Endothelial cell of umbilical vein (primary cell): ENCODE data around the gene ZNF681. TPM values are rescaled to one million over a fixed set of nuclear protein-coding genes. Genes with fewer than 3 reads are reported as not detected.

Experiments
- BruUV-seq: library from RNA; stranded (reverse); fragments of 400-500 nt; replicated peaks from 2 replicates; lab custom pipeline; 2021; lab: Mats Ljungman, UMichigan
- CTCF ChIA-PET: fragments of 300-600, 350-600 bp; sonication (Branson Sonifier 250); formaldehyde crosslinking; loops from one replicate; lab custom pipeline; 2021; ENCODE audit warnings: antibody characterized with exemption, inconsistent platforms; lab: Charles Lee
- POLR2A ChIA-PET: fragments of 300-600, 350-600 bp; sonication (Branson Sonifier 250); formaldehyde crosslinking; loops from one replicate; lab custom pipeline; 2021; ENCODE audit warnings: antibody characterized with exemption, inconsistent platforms; lab: Charles Lee
- DNase-seq: peaks from one replicate; pipeline ENCODE4 v3.0.0-alpha.2; 2011; ENCODE audit warnings: low read depth, low spot score
- FAIRE-seq: peaks from 2 replicates; lab custom pipeline; 2011; peaks lifted over from hg19 to GRCh38; lab: Jason Lieb, UNC
- H2AFZ ChIP-seq: 2 replicates; pipeline ENCODE4 v1.6.0; 2012; ENCODE audit warnings: low read depth, low read length, control low read depth, inconsistent platforms
- H3K27ac ChIP-seq: 2 replicates; pipeline ENCODE4 v1.5.1; 2011; ENCODE audit warnings: low read depth, mild to moderate bottlenecking, control low read depth, low read length, moderate library complexity; ENCODE audit not compliant: insufficient read depth
- H3K27me3 ChIP-seq, 2 experiments: 2 replicates each; pipeline versions ENCODE4 v1.6.0 to v1.6.1; 2011; ENCODE audit warnings: low read length in 2 of 2, mixed read lengths in 1 of 2; ENCODE audit not compliant: control insufficient read depth in 2 of 2, insufficient read depth in 2 of 2
- H3K36me3 ChIP-seq, 2 experiments: 2 replicates in 1 of 2; 3 replicates in 1 of 2; pipeline ENCODE4 v1.5.1; 2011; ENCODE audit warnings: low read length in 2 of 2, mild to moderate bottlenecking in 1 of 2, moderate library complexity in 1 of 2; ENCODE audit not compliant: control insufficient read depth in 2 of 2, insufficient read depth in 2 of 2; ENCODE audit errors: extremely low read depth in 1 of 2
- H3K4me1 ChIP-seq: 3 replicates; pipeline ENCODE4 v1.5.1; 2011; ENCODE audit warnings: mild to moderate bottlenecking, low read length; ENCODE audit not compliant: control insufficient read depth, insufficient read depth; ENCODE audit errors: extremely low read depth
- H3K4me2 ChIP-seq: 2 replicates; pipeline ENCODE4 v1.6.1; 2011; ENCODE audit warnings: low read length, control low read depth, mixed read lengths; ENCODE audit not compliant: insufficient read depth
- H3K4me3 ChIP-seq, 3 experiments: fragments of 200-600 bp in 1 of 3; sonication (generic), shearing (Covaris generic) in 1 of 3; replicated peaks in 1 of 3; 2 replicates each; pipeline ENCODE4 v1.5.1; 2011 to 2016; ENCODE audit warnings: control low read depth in 3 of 3, low read length in 3 of 3, mild to moderate bottlenecking in 2 of 3, inconsistent platforms in 1 of 3, low read depth in 1 of 3, moderate library complexity in 1 of 3; ENCODE audit not compliant: insufficient read depth in 1 of 3
- H3K79me2 ChIP-seq: 2 replicates; pipeline ENCODE4 v1.6.0; 2012; ENCODE audit warnings: low read length, inconsistent platforms; ENCODE audit not compliant: control insufficient read depth, insufficient read depth
- H3K9ac ChIP-seq: replicated peaks from 2 replicates; pipeline ENCODE3; 2011; ENCODE audit warnings: low read length, control low read depth; ENCODE audit not compliant: insufficient read depth; ENCODE audit errors: extremely low read depth
- H3K9me1 ChIP-seq: replicated peaks from 3 replicates; pipeline ENCODE4 v1.6.0; 2011; ENCODE audit warnings: mild to moderate bottlenecking, low read length; ENCODE audit not compliant: control insufficient read depth, insufficient read depth; ENCODE audit errors: extremely low read depth
- H3K9me3 ChIP-seq: replicated peaks from 2 replicates; pipeline ENCODE4 v1.5.1; 2012; ENCODE audit warnings: low read length, inconsistent platforms; ENCODE audit not compliant: control insufficient read depth, insufficient read depth
- H4K20me1 ChIP-seq: replicated peaks from 2 replicates; pipeline ENCODE3; 2011; ENCODE audit warnings: mild to moderate bottlenecking, low read length; ENCODE audit not compliant: control insufficient read depth, insufficient read depth; ENCODE audit errors: extremely low read depth
- EZH2 ChIP-seq: IDR thresholded peaks from 2 replicates; pipeline ENCODE4 v1.6.1; 2012; ENCODE audit warnings: borderline replicate concordance, low read depth, mild to moderate bottlenecking, moderate library complexity, low read length, inconsistent platforms; ENCODE audit not compliant: severe bottlenecking
- FOS ChIP-seq: IDR thresholded peaks from 2 replicates; pipeline ENCODE4 v1.6.1; 2011; ENCODE audit warnings: mild to moderate bottlenecking, low read length, moderate library complexity, borderline replicate concordance; ENCODE audit not compliant: insufficient read depth
- GATA2 ChIP-seq: IDR thresholded peaks from 2 replicates; pipeline ENCODE4 v1.7.0; 2011; ENCODE audit warnings: low read depth, mild to moderate bottlenecking, moderate library complexity, mixed read lengths, low read length; ENCODE audit not compliant: insufficient read length, insufficient read depth
- JUN ChIP-seq: IDR thresholded peaks from 2 replicates; pipeline ENCODE4 v1.6.1; 2011; ENCODE audit warnings: borderline replicate concordance, low read depth; ENCODE audit not compliant: insufficient read length, insufficient read depth
- MAX ChIP-seq: IDR thresholded peaks from 2 replicates; pipeline ENCODE4 v1.6.1; 2011; ENCODE audit not compliant: insufficient read depth, insufficient read length
- MYC ChIP-seq: IDR thresholded peaks from one replicate; pipeline ENCODE4 v1.6.1; 2011; ENCODE audit warnings: mild to moderate bottlenecking, low read depth, low read length
- POLR2A ChIP-seq: IDR thresholded peaks from 2 replicates; pipeline ENCODE4 v1.6.1; 2012; ENCODE audit warnings: low read depth, mild to moderate bottlenecking, control low read depth, low read length
- dilution Hi-C: fragments of 300-500 bp; cut with MboI; formaldehyde crosslinking; loops from one replicate; pipeline ENCODE4 v1.15.0; 2019; ENCODE audit warnings: low sequenced_read_pairs; ENCODE audit not compliant: extremely low pct_ligation_motif_present
- intact Hi-C: fragments of 100-400 bp; cut with micrococcal nuclease; formaldehyde crosslinking; loops from one replicate; pipeline ENCODE4 v1.10.0; 2022
- polyA plus RNA-seq, 4 experiments: library from polyadenylated mRNA; depleted of rRNA in 3 of 4; stranded (reverse) in 3 of 4; unstranded in 1 of 4; fragments of >200 nt; gene quantifications; 2 replicates each; pipeline versions ENCODE4 v1.2.1 to v1.2.3, GENCODE V29; 2011 to 2012; ENCODE audit warnings: missing spikeins in 1 of 4
- total RNA-seq: library from RNA; stranded (reverse); gene quantifications from 2 replicates; pipeline ENCODE4 v1.2.3, GENCODE V29; 2021
- TF ChIP-seq, protein P1 (sequence below), 2 donors: IDR thresholded peaks; 1 replicate in 1 of 2; 2 replicates in 1 of 2; pipeline ENCODE4 v1.5.1; 2011; ENCODE audit warnings: low read length in 2 of 2, mild to moderate bottlenecking in 2 of 2, moderate library complexity in 2 of 2, control low read depth in 1 of 2, inconsistent platforms in 1 of 2, low read depth in 1 of 2; ENCODE audit not compliant: insufficient read depth in 1 of 2; ENCODE audit errors: extremely low read depth in 1 of 2

The ZNF681 gene
- total and polyA plus RNA-seq, 2 donors (not counting 3 experiments of a cell fraction or from before 2014, with no cell fraction given) = 0.07 to 1.9 TPM

DNA sequence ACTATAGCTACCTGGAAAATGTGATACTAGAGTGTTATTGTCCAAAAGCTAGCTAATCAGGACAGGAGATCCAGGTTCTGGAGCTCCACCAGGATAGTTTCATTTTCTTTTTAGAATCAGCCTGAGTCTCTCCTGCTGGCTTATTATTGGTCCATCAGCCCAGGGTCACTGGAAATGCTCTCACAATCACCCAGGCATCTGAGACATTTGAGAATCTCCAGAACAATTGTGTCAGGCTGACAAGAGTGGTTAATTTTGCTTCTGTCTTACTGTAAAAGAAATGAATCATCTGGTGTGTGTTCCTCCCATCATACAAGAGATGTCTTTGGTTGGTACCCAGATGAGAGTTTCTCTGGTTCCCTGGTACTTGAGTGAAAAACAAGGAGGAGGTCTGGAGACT, 43.6 kb upstream of the ZNF681 start:
- H3K36me3 ChIP-seq = no peaks in the 10 kb centered on the region
- H3K4me1 ChIP-seq = no peaks in the 10 kb centered on the region
- H3K9me3 ChIP-seq = no peaks in the 10 kb centered on the region
- dilution Hi-C loops (no loop called here), intact Hi-C loops (no loop called here)
- H3K79me2 ChIP-seq = no peaks in the 10 kb centered on the region
- DNase-seq (no peak), FAIRE-seq (no peak)
- no peak overlapping the region for H3K4me2 ChIP-seq
- H3K4me3 ChIP-seq = no peak overlapping the region
- no peaks in the 10 kb centered on the region for H3K9me1 ChIP-seq
- TF ChIP-seq JUN = no peak
- no peak for TF ChIP-seq EZH2
- no peak for TF ChIP-seq FOS
- TF ChIP-seq, protein P1, sequence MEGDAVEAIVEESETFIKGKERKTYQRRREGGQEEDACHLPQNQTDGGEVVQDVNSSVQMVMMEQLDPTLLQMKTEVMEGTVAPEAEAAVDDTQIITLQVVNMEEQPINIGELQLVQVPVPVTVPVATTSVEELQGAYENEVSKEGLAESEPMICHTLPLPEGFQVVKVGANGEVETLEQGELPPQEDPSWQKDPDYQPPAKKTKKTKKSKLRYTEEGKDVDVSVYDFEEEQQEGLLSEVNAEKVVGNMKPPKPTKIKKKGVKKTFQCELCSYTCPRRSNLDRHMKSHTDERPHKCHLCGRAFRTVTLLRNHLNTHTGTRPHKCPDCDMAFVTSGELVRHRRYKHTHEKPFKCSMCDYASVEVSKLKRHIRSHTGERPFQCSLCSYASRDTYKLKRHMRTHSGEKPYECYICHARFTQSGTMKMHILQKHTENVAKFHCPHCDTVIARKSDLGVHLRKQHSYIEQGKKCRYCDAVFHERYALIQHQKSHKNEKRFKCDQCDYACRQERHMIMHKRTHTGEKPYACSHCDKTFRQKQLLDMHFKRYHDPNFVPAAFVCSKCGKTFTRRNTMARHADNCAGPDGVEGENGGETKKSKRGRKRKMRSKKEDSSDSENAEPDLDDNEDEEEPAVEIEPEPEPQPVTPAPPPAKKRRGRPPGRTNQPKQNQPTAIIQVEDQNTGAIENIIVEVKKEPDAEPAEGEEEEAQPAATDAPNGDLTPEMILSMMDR (IDR thresholded peaks at IDR 0.05; ENCODE audit: extremely low read depth in 1 of 2, insufficient read depth in 1 of 2, low read depth in 1 of 2, low read length in 2 of 2) = no peak
- TF ChIP-seq GATA2 = no peak
- TF ChIP-seq POLR2A = no peak
- no peak overlapping the region for H3K9ac ChIP-seq
- ChIA-PET CTCF (no interaction called here), POLR2A (no interaction called here)
- no peaks in the 10 kb centered on the region for H3K27me3 ChIP-seq
- H3K27ac ChIP-seq = no peak overlapping the region
- H4K20me1 ChIP-seq = no peaks in the 10 kb centered on the region
- BruUV-seq = no TSS peak
- no peak overlapping the region for H2AFZ ChIP-seq

DNA sequence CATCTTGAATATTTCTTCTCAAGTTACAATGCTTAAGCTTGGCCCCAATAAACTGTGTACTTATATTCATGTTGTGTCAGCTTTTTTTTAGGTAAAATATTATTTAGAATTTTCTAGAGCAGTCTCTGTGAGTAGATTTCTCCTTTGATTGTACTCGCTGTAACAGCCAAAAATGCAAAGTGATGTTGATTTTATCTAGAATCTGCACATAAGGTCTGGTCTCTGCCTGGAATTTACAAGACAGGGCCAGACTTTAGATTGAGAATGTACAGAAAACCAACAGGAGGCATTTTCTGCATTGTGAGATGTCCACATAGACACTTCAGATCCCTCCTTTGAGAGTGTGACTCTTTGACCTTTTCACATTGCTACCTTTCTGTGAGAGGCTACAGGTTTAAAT, 43.1 kb upstream of the ZNF681 start:
- Histone ChIP-seq H3K9ac (no peak overlapping the region), H3K79me2 (no peaks in the 10 kb centered on the region), H3K9me3 (no peaks in the 10 kb centered on the region), H3K4me2 (no peak overlapping the region), H3K4me1 (no peaks in the 10 kb centered on the region), H3K27me3 (no peaks in the 10 kb centered on the region), H3K27ac (no peak overlapping the region), H2AFZ (no peak overlapping the region), H3K9me1 (no peaks in the 10 kb centered on the region), H4K20me1 (no peaks in the 10 kb centered on the region), H3K4me3 (no peak overlapping the region), H3K36me3 (no peaks in the 10 kb centered on the region)
- TF ChIP-seq FOS = no peak
- TF ChIP-seq MYC = no peak
- TF ChIP-seq MAX = no peak
- TF ChIP-seq EZH2 = no peak
- intact Hi-C loops = no loop called here
- BruUV-seq = no TSS peak
- ChIA-PET POLR2A (no interaction called here), CTCF (no interaction called here)
- FAIRE-seq = no peak
- dilution Hi-C loops = no loop called here
- no peak for DNase-seq
